ENCODE data around the gene USF1. TPM values are rescaled to one million over a fixed set of nuclear protein-coding genes. Genes with fewer than 3 reads are reported as not detected.

USF1 gene
- total and polyA plus RNA-seq, 4 donors: 19.2 to 43.5 (median 27.2) TPM

DNA sequence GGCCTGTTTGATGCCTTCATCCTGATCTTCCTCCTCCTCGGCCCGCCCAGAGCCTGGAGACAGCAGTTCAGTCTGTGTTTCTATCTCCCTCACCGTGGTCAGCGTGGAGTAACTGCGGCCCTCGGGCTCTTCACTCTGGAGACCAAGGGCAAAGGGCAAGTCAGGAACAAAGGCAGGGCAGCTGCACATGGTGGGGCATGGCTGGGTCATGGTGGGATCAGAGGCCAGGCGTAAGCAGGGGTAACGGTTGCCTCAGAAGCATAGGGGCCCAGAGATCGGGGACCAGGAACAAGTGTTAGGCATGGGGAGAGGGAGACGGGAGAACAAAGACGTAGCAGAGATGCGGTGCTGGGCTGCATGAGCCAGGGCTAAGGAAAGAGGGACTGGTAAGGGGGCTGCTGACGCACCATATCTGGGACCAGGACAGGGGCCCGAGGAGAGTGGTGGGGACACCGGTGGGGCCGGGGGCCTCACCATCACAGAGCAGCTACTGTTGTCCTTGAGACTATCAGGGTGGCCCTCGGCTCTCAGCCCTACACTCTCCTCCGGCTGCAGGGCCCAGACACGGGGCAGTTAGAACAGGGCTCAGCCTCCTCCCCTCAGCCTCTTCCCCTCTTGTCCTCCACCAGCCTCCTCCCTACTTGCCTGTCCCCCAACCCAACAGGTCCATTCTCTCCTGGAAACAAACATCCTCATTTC, 27.1 kb upstream of the USF1 start:
- Histone ChIP-seq H3K27me3 (ENCODE audit: control insufficient read depth in 4 of 4, insufficient read depth in 4 of 4, low read length in 3 of 4) (no peaks in the 10 kb centered on the region), H3K36me3 (ENCODE audit: control insufficient read depth in 4 of 4, insufficient read depth in 3 of 4, low read depth in 1 of 4, low read length in 3 of 4) (no peaks in the 10 kb centered on the region), H3K9ac (ENCODE audit: low read depth in 1 of 2, low read length in 2 of 2) (no peak overlapping the region), H3K9me3 (ENCODE audit: control insufficient read depth in 4 of 4, low read length in 3 of 4) (no peaks in the 10 kb centered on the region), H3K4me3 (ENCODE audit: low read depth in 1 of 3, low read length in 3 of 3) (no peak overlapping the region), H3K4me1 (ENCODE audit: control insufficient read depth in 4 of 4, insufficient read depth in 4 of 4, low read length in 3 of 4) (no peaks in the 10 kb centered on the region), H3K27ac (ENCODE audit: low read depth in 1 of 2, low read length in 2 of 2) (no peak overlapping the region)
- no peak for DNase-seq (ENCODE audit: low spot score)
- 96% methylated on average over 19 of the region's 19 CpGs for WGBS
- no peak for TF ChIP-seq TAF1 (conservative IDR thresholded peaks at IDR 0.05)
- no peak for TF ChIP-seq RXRA (IDR thresholded peaks at IDR 0.05)
- TF ChIP-seq, protein P1, sequence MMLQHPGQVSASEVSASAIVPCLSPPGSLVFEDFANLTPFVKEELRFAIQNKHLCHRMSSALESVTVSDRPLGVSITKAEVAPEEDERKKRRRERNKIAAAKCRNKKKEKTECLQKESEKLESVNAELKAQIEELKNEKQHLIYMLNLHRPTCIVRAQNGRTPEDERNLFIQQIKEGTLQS (IDR thresholded peaks at IDR 0.05): no peak
- TF ChIP-seq, protein P2, sequence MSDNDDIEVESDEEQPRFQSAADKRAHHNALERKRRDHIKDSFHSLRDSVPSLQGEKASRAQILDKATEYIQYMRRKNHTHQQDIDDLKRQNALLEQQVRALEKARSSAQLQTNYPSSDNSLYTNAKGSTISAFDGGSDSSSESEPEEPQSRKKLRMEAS (IDR thresholded peaks at IDR 0.05): no peak
- TF ChIP-seq EGR1 (IDR thresholded peaks at IDR 0.05; ENCODE audit: low read depth in 2 of 2): no peak
- TF ChIP-seq, protein P3, sequence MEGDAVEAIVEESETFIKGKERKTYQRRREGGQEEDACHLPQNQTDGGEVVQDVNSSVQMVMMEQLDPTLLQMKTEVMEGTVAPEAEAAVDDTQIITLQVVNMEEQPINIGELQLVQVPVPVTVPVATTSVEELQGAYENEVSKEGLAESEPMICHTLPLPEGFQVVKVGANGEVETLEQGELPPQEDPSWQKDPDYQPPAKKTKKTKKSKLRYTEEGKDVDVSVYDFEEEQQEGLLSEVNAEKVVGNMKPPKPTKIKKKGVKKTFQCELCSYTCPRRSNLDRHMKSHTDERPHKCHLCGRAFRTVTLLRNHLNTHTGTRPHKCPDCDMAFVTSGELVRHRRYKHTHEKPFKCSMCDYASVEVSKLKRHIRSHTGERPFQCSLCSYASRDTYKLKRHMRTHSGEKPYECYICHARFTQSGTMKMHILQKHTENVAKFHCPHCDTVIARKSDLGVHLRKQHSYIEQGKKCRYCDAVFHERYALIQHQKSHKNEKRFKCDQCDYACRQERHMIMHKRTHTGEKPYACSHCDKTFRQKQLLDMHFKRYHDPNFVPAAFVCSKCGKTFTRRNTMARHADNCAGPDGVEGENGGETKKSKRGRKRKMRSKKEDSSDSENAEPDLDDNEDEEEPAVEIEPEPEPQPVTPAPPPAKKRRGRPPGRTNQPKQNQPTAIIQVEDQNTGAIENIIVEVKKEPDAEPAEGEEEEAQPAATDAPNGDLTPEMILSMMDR (IDR thresholded peaks at IDR 0.05; ENCODE audit: low read depth, low read length, missing input control): no peak
- TF ChIP-seq, protein P4, sequence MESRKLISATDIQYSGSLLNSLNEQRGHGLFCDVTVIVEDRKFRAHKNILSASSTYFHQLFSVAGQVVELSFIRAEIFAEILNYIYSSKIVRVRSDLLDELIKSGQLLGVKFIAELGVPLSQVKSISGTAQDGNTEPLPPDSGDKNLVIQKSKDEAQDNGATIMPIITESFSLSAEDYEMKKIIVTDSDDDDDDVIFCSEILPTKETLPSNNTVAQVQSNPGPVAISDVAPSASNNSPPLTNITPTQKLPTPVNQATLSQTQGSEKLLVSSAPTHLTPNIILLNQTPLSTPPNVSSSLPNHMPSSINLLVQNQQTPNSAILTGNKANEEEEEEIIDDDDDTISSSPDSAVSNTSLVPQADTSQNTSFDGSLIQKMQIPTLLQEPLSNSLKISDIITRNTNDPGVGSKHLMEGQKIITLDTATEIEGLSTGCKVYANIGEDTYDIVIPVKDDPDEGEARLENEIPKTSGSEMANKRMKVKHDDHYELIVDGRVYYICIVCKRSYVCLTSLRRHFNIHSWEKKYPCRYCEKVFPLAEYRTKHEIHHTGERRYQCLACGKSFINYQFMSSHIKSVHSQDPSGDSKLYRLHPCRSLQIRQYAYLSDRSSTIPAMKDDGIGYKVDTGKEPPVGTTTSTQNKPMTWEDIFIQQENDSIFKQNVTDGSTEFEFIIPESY (IDR thresholded peaks at IDR 0.05): no peak
- no peak for TF ChIP-seq SP1 (IDR thresholded peaks at IDR 0.05)
- TF ChIP-seq, protein P5, sequence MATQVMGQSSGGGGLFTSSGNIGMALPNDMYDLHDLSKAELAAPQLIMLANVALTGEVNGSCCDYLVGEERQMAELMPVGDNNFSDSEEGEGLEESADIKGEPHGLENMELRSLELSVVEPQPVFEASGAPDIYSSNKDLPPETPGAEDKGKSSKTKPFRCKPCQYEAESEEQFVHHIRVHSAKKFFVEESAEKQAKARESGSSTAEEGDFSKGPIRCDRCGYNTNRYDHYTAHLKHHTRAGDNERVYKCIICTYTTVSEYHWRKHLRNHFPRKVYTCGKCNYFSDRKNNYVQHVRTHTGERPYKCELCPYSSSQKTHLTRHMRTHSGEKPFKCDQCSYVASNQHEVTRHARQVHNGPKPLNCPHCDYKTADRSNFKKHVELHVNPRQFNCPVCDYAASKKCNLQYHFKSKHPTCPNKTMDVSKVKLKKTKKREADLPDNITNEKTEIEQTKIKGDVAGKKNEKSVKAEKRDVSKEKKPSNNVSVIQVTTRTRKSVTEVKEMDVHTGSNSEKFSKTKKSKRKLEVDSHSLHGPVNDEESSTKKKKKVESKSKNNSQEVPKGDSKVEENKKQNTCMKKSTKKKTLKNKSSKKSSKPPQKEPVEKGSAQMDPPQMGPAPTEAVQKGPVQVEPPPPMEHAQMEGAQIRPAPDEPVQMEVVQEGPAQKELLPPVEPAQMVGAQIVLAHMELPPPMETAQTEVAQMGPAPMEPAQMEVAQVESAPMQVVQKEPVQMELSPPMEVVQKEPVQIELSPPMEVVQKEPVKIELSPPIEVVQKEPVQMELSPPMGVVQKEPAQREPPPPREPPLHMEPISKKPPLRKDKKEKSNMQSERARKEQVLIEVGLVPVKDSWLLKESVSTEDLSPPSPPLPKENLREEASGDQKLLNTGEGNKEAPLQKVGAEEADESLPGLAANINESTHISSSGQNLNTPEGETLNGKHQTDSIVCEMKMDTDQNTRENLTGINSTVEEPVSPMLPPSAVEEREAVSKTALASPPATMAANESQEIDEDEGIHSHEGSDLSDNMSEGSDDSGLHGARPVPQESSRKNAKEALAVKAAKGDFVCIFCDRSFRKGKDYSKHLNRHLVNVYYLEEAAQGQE (IDR thresholded peaks at IDR 0.05): no peak
- TF ChIP-seq NR2F2 (IDR thresholded peaks at IDR 0.05): no peak
- TF ChIP-seq GABPA (IDR thresholded peaks at IDR 0.05 in 1 of 2, conservative IDR thresholded peaks at IDR 0.05 in 1 of 2): no peak
- no peak for TF ChIP-seq YY1 (IDR thresholded peaks at IDR 0.05)
- no peak for TF ChIP-seq JUND (IDR thresholded peaks at IDR 0.05)
- TF ChIP-seq RAD21 (IDR thresholded peaks at IDR 0.05): no peak
- no peak for TF ChIP-seq HNF4A (conservative IDR thresholded peaks at IDR 0.05)
- TF ChIP-seq FOXA1 (IDR thresholded peaks at IDR 0.05): no peak

All from liver (tissue), 9 donors.